Fibroblast of the aortic adventitia (primary cell): ENCODE data around the gene LDLRAD1. TPM values are rescaled to one million over a fixed set of nuclear protein-coding genes. Genes with fewer than 3 reads are reported as not detected.
"Not testable (repeated sequence)": the region's sequence is repeated elsewhere in the genome, so short reads cannot be mapped to it uniquely, and the experiment has no call there.

Source experiments
- DNase-seq: peaks from one replicate; pipeline ENCODE4 v3.0.0-alpha.2; 2010; ENCODE audit warnings: low read depth
- H3K4me3 ChIP-seq: 2 replicates; pipeline ENCODE4 v1.5.1; 2011; ENCODE audit warnings: low read depth, mild to moderate bottlenecking, control low read depth, low read length, moderate library complexity
- total RNA-seq: library from RNA; depleted of rRNA; stranded (reverse); fragments of >200 nt; gene quantifications from 2 replicates; pipeline ENCODE4 v1.2.3, GENCODE V29; 2012; ENCODE audit warnings: low replicate concordance
- TF ChIP-seq, protein P1 (sequence below): IDR thresholded peaks from 2 replicates; pipeline ENCODE4 v1.5.1; 2011; ENCODE audit warnings: mild to moderate bottlenecking, low read length, control low read depth, inconsistent platforms; ENCODE audit not compliant: insufficient read depth

Gene LDLRAD1
- total RNA-seq, 1 donor: not detected

DNA sequence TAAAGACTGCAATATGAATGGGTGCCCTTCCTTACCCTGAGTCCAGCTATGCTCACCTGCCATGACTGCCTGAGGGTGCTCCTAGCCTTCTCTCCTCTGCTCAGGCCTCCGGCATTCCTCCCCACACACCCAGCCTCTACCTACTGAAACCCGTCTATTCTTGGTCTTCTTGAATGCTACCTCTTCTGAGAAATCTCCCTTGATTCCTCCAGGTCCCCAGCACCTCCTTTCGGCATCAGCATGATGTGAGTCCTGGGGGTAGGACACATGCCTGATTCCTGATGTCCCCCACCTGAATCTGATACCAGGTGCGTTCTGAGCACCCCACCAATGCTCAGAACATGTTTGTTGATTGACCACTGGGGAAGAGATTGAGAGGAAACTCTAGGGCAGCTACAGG lies 8.6 kb downstream of the LDLRAD1 start:
- no peak overlapping the region for H3K4me3 ChIP-seq
- no peak for DNase-seq
- TF ChIP-seq, protein P1, sequence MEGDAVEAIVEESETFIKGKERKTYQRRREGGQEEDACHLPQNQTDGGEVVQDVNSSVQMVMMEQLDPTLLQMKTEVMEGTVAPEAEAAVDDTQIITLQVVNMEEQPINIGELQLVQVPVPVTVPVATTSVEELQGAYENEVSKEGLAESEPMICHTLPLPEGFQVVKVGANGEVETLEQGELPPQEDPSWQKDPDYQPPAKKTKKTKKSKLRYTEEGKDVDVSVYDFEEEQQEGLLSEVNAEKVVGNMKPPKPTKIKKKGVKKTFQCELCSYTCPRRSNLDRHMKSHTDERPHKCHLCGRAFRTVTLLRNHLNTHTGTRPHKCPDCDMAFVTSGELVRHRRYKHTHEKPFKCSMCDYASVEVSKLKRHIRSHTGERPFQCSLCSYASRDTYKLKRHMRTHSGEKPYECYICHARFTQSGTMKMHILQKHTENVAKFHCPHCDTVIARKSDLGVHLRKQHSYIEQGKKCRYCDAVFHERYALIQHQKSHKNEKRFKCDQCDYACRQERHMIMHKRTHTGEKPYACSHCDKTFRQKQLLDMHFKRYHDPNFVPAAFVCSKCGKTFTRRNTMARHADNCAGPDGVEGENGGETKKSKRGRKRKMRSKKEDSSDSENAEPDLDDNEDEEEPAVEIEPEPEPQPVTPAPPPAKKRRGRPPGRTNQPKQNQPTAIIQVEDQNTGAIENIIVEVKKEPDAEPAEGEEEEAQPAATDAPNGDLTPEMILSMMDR: no peak

DNA sequence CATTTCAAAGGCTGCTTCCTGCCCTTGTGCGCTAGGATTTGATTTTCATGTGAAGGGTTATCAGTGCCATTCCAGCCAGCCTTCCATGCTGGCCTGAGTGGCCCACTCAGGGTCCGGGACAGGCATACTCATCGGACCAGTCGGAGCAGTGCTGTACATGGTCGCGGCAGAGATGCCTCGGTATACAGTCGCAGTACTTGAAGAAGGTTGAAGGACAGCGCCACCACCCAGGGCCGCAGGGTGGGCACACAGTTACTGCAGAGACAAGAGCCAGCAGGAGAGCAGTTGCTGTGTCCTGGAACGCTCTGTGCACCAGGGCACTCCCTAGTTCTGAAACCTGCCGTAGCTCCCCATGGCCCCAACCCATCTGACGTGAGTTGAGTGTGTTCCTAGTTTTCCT lies 9.1 kb downstream of the LDLRAD1 start:
- TF ChIP-seq, protein P1: no peak
- DNase-seq: no peak
- H3K4me3 ChIP-seq: no peak overlapping the region

DNA sequence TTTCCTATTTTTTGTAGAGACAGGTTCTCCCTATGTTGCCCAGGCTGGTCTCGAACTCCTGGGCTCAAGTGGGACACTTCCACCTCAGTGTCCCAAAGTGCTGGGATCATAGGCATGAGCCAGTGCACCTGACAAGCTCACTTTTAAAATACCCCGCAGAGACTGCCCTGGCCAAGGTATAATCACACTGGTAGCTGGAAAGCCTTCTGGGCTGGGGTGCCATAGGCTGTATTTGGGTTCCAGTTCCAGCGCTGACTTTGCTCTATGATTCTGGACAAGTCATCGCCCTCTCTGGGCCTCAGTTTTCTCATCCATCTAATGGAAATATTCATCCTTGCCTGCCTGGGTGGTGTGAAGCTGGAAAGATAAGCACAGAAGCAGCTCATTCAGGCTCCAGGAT lies 10.4 kb downstream of the LDLRAD1 start:
- no peak for DNase-seq
- TF ChIP-seq, protein P1: no peak
- H3K4me3 ChIP-seq: no peak overlapping the region

DNA sequence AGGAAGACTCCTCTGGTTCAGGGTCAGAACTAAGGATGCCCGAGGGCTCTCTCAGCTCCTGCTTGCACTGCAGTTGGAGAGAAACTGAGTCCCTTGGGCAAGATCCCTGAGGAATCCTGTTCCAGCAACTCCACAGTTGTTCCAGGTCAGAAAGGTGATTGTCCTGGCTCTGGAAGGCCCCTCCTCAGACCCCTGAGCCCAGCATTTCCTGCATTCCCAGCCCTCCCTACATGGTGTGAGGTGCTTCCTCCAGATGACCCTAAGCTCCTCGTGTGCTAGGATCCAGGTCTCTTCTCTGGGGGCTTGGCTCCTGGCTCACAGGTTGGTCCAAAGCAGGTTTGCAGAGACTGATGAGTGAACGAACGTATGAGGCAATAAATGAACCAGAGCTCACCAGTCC lies 11.5 kb downstream of the LDLRAD1 start:
- no peak overlapping the region for H3K4me3 ChIP-seq
- DNase-seq: no peak
- TF ChIP-seq, protein P1: no peak

DNA sequence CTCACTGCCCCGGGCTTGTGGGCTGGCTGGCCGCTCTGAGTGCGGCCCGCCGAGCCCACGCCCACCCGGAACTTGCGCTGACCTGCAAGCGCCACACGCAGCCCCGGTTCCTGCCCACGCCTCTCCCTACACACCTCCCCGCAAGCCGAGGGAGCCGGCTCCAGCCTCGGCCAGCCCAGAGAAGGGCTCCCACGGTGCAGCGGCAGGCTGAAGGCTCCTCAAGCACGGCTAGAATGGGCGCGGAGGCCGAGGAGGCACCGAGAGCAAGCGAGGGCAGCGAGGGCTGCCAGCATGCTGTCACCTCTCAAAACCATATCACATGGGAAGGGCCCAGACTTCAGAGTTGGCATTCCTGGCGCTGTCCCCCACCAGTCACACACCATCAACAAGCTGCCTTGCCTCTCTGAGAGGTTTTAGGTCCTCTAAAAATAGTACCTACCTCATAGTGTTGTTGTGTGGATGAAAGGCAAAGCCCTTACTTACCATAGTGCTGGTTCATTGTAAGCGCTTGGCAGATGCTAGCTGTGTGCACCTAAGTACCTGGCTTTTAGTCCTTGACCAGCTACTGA lies 13.4 kb downstream of the LDLRAD1 start:
- H3K4me3 ChIP-seq: no peak overlapping the region
- DNase-seq: no peak
- TF ChIP-seq, protein P1: no peak

DNA sequence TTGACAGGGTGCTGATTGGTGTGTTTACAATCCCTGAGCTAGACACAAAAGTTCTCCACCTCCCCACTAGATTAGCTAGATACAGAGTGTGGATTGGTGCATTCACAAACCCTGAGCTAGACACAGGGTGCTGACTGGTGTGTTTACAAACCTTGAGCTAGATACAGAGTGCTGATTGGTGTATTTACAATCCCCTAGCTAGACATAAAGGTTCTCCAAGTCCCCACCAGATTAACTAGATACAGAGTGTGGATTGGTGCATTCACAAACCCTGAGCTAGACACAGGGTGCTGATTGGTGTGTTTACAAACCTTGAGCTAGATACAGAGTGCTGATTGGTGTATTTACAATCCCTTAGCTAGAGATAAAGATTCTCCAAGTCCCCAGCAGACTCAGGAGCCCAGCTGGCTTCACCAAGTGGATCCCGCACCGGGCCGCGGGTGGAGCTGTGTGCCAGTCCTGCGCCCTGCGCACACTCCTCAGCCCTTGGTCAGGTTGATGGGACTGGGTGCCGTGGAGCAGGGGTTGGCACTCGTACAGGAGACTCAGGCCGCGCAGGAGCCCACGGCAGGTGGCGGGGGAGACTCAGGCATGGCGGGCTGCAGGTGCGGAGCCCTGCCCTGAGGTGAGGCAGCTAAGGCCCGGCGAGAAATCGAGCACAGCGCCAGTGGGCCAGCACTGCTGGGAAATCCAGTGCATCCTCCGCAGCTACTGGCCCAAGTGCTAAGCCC lies 14.1 kb downstream of the LDLRAD1 start:
- DNase-seq, H3K4me3 ChIP-seq: not testable (repeated sequence)

DNA sequence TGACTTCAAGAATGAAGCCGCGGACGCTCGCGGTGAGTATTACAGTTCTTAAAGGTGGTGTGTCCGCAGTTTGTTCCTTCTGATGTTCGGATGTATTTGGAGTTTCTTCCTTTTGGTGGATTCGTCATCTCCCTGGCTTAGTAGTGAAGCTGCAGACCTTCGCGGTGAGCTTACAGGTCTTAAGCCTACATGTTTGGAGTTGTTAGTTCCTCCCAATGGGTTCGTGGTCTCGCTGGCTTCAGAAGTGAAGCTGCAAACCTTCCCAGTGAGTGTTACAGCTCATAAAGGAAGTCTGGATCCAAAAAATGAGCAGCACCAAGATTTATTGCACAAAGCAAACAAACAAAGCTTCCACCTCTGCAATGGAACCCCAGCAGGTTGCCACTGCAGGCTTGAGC lies 14.7 kb downstream of the LDLRAD1 start:
- TF ChIP-seq, protein P1: no peak
- no peak for DNase-seq
- no peak overlapping the region for H3K4me3 ChIP-seq
